Neural cell (in vitro differentiated cells): ENCODE results near the gene CIART. TPM values are rescaled to one million over a fixed set of nuclear protein-coding genes. Genes with fewer than 3 reads are reported as not detected.
"Not testable (repeated sequence)": the region's sequence is repeated elsewhere in the genome, so short reads cannot be mapped to it uniquely, and the experiment has no call there.

Source experiments
- H2AFZ ChIP-seq: fragments of 200-600, 300-800 bp; sonication (generic), shearing (Covaris generic); 2 replicates; pipeline ENCODE4 v1.6.0; 2014; ENCODE audit warnings: low read depth, mild to moderate bottlenecking, antibody characterized with exemption, low read length, moderate library complexity
- H3F3A ChIP-seq: fragments of 200-600 bp; shearing (Covaris generic); 2 replicates; pipeline ENCODE4 v1.6.1; 2016; ENCODE audit warnings: mild to moderate bottlenecking, moderate library complexity, mixed read lengths, antibody characterized with exemption, low read length; ENCODE audit not compliant: insufficient read depth, poor library complexity, severe bottlenecking
- H3K27ac ChIP-seq: fragments of 200-600, 300-800 bp; sonication (generic), shearing (Covaris generic); 2 replicates; pipeline ENCODE4 v1.5.1; 2014; ENCODE audit warnings: mild to moderate bottlenecking, low read length, moderate library complexity
- H3K27me3 ChIP-seq: fragments of 300-800, 200-600 bp; sonication (generic), shearing (Covaris generic); 2 replicates; pipeline ENCODE4 v1.6.0; 2014; ENCODE audit warnings: mild to moderate bottlenecking, low read depth, low read length, moderate library complexity; ENCODE audit not compliant: insufficient read depth
- H3K36me3 ChIP-seq: fragments of 300-800, 200-600 bp; sonication (generic), shearing (Covaris generic); 2 replicates; pipeline ENCODE4 v1.5.1; 2014; ENCODE audit warnings: mild to moderate bottlenecking, antibody characterized with exemption, low read length, moderate library complexity; ENCODE audit not compliant: insufficient read depth
- H3K4me2 ChIP-seq: fragments of 300-800, 200-600 bp; sonication (generic), shearing (Covaris generic); 2 replicates; pipeline ENCODE4 v1.6.0; 2014; ENCODE audit warnings: mild to moderate bottlenecking, low read length
- H3K4me3 ChIP-seq: fragments of 300-800, 200-600 bp; sonication (generic), shearing (Covaris generic); 2 replicates; pipeline ENCODE4 v1.5.1; 2014; ENCODE audit warnings: mild to moderate bottlenecking, low read length, moderate library complexity
- H3K79me2 ChIP-seq: fragments of 200-600 bp; shearing (Covaris generic); replicated peaks from 2 replicates; pipeline ENCODE4 v1.6.0; 2014; ENCODE audit warnings: mild to moderate bottlenecking, low read length, moderate library complexity; ENCODE audit not compliant: insufficient read depth
- H3K9ac ChIP-seq: fragments of 300-800, 200-600 bp; sonication (generic), shearing (Covaris generic); 2 replicates; pipeline ENCODE4 v1.6.1; 2016; ENCODE audit warnings: mild to moderate bottlenecking, low read length, mixed read lengths
- H3K9me2 ChIP-seq: fragments of 200-600 bp; shearing (Covaris generic); 2 replicates; pipeline ENCODE4 v1.6.1; 2016; ENCODE audit warnings: mild to moderate bottlenecking, low read length, mixed read lengths; ENCODE audit not compliant: insufficient read depth
- H3K9me3 ChIP-seq: fragments of 200-600, 300-800 bp; sonication (generic), shearing (Covaris generic); 2 replicates; pipeline ENCODE4 v1.6.1; 2016; ENCODE audit warnings: mild to moderate bottlenecking, mixed run types, low read length, moderate library complexity, mixed read lengths
- H4K20me1 ChIP-seq: fragments of 200-600 bp; shearing (Covaris generic); 2 replicates; pipeline ENCODE4 v1.6.1; 2016; ENCODE audit warnings: mild to moderate bottlenecking, mixed run types; ENCODE audit not compliant: insufficient read depth
- CTCF ChIP-seq: fragments of 450-650 bp; IDR thresholded peaks from 2 replicates; pipeline ENCODE4 v1.5.1; 2014; ENCODE audit warnings: antibody characterized with exemption, mild to moderate bottlenecking, moderate library complexity; ENCODE audit not compliant: poor library complexity, severe bottlenecking
- EP300 ChIP-seq: fragments of 450-650 bp; conservative IDR thresholded peaks from 2 replicates; pipeline ENCODE4 v1.6.1; 2014; ENCODE audit warnings: antibody characterized with exemption, mild to moderate bottlenecking, moderate library complexity; ENCODE audit not compliant: poor library complexity, severe bottlenecking
- EZH2 ChIP-seq: fragments of 200-600, 300-800 bp; shearing (Covaris generic), sonication (generic); IDR thresholded peaks from 2 replicates; pipeline ENCODE4 v1.6.1; 2014; ENCODE audit warnings: antibody characterized with exemption, low read length, borderline replicate concordance, mild to moderate bottlenecking; ENCODE audit not compliant: insufficient read depth, poor library complexity, severe bottlenecking
- MXI1 ChIP-seq: fragments of 450-650 bp; conservative IDR thresholded peaks from 2 replicates; pipeline ENCODE4 v1.6.1; 2014; ENCODE audit warnings: antibody characterized with exemption, mild to moderate bottlenecking; ENCODE audit not compliant: poor library complexity, severe bottlenecking
- POLR2AphosphoS5 ChIP-seq: IDR thresholded peaks from 2 replicates; pipeline ENCODE4 v1.6.1; 2012
- RAD21 ChIP-seq: fragments of 450-650 bp; conservative IDR thresholded peaks from 2 replicates; pipeline ENCODE4 v1.6.1; 2014; ENCODE audit warnings: antibody characterized with exemption, mild to moderate bottlenecking, moderate library complexity
- REST ChIP-seq: IDR thresholded peaks from 2 replicates; pipeline ENCODE4 v1.6.1; 2012; ENCODE audit warnings: borderline replicate concordance
- SMC3 ChIP-seq: fragments of 450-650 bp; conservative IDR thresholded peaks from 2 replicates; pipeline ENCODE4 v1.6.1; 2014; ENCODE audit warnings: antibody characterized with exemption, mild to moderate bottlenecking, moderate library complexity; ENCODE audit not compliant: poor library complexity
- TAF1 ChIP-seq: IDR thresholded peaks from 2 replicates; pipeline ENCODE4 v1.6.1; 2012; ENCODE audit warnings: low read depth
- polyA plus RNA-seq: library from polyadenylated mRNA; depleted of rRNA; stranded (reverse); fragments of >200 nt; gene quantifications from 2 replicates; pipeline ENCODE4 v1.2.3, GENCODE V29; 2014

The CIART gene
- polyA plus RNA-seq, 1 donor from 2014 or later: 7.3 TPM

GRCh38 chr1:150236614-150237100, 45.7 kb upstream of the CIART start:
- TF ChIP-seq MXI1 (no peak), REST (no peak), EP300 (no peak), POLR2AphosphoS5 (no peak), EZH2 (no peak), SMC3 (no peak), TAF1 (no peak), RAD21 (no peak), CTCF (no peak)
- Histone ChIP-seq H2AFZ (peak overlapping the region; percentile 51), H3K4me2 (peak overlapping the region; percentile 69), H3K9me3 (no peaks in the 10 kb centered on the region), H3K27ac (peak overlapping the region; percentile 17), H3K27me3 (no peaks in the 10 kb centered on the region), H3K36me3 (no peaks in the 10 kb centered on the region), H3K4me3 (peak overlapping the region; percentile 85), H3K79me2 (peaks cover 21% of the 10 kb centered on the region), H4K20me1 (no peaks in the 10 kb centered on the region), H3F3A (no peaks in the 10 kb centered on the region), H3K9ac (peak overlapping the region; percentile 24), H3K9me2 (no peaks in the 10 kb centered on the region)

GRCh38 chr1:150237176-150237575, 45.2 kb upstream of the CIART start:
- H3K79me2 ChIP-seq: peaks cover 18% of the 10 kb centered on the region
- not testable (repeated sequence) for H3K27me3 ChIP-seq, H3K36me3 ChIP-seq, H3K9me2 ChIP-seq, H4K20me1 ChIP-seq, H3F3A ChIP-seq, H3K27ac ChIP-seq, H2AFZ ChIP-seq, H3K9me3 ChIP-seq, H3K9ac ChIP-seq
- H3K4me2 ChIP-seq: peak overlapping the region; percentile 69
- peak overlapping the region; percentile 85 for H3K4me3 ChIP-seq

GRCh38 chr1:150237746-150238145, 44.6 kb upstream of the CIART start:
- Histone ChIP-seq H2AFZ (no peak overlapping the region), H3K4me3 (no peak overlapping the region), H3K36me3 (no peaks in the 10 kb centered on the region), H3K9me3 (no peaks in the 10 kb centered on the region), H3K4me2 (no peak overlapping the region), H3K27me3 (no peaks in the 10 kb centered on the region), H3K9me2 (no peaks in the 10 kb centered on the region), H4K20me1 (no peaks in the 10 kb centered on the region), H3K9ac (no peak overlapping the region), H3F3A (no peaks in the 10 kb centered on the region), H3K27ac (no peak overlapping the region), H3K79me2 (peaks cover 16% of the 10 kb centered on the region)
- TF ChIP-seq CTCF: no peak
- no peak for TF ChIP-seq POLR2AphosphoS5
- TF ChIP-seq EZH2: no peak
- TF ChIP-seq TAF1: no peak
- no peak for TF ChIP-seq EP300
